ENCODE results near the gene ARHGEF7.

ARHGEF7 gene

DNA sequence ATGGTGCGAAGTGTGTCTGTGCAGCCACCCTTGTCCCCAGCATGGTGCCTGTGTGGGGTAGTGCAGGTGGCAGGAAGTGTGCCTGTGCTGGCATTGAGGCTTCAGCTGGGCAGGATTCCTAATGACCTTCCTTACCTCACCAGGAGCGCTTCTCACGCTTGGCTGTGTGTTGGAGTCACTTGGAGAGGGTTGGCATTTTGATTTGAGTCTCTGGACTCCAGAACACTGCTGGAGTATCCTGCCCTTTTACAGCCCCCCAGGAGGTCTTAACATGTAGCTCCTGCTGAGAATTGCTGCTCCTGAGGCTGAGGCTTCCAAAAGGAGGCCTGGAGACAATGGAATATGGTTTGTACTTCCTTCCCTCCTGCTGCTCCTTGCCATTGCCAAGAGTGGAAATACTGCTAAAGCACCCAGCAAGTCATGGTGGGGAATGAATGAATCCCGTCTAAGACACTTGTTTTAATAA is 87.1 kb downstream of the ARHGEF7 start:
- no peak for DNase-seq

DNA sequence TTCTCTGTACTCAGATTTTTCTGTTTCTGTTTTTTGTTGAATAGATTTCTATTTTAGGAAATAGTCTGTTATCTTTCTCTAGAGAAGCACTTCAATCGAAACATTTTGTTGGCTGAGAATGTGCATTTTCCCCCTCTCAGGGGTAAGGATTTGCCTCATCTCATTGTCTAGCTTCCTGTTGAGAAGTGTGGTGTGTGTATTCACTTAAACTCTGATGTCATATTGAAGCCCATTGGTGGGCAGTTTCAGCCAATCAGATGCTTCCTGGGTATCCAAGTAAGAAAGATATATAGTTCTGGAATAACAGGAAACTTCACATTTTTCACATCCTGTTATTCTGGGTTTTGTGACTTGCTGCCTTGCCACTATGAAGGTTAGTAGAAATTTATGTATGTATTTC is 87.6 kb downstream of the ARHGEF7 start:
- DNase-seq, result no peak

DNA sequence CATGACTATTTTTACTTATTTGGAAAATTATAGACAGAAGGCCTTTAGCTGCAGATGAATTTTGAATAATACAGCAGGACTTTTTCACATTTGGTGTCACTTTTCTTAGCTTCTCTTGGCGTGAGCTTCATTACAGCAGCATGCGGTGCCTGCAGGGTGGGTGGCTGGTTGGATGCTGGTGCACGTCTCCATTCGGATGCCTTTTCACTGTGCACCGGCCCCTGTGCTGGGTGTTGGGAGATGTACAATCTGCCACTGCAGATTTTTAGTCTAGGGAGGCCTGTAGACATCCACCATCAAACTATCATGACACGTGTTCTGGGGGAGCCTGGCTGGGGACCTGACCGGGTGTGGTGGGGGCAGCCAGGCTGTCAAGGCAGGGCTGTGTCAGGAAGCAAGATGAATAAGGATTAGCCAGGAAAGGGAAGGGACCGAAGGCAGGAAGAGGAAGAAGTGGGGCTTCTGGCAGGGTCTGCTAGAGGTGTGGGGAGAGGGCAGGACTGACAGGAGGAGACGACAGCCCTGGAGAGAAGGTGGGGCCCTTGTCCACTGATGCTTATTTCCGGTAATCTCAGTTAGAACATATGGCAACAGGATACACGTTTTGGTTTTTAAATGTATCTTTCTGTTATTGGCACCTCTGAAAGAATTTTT is 88.8 kb downstream of the ARHGEF7 start:
- no peak for DNase-seq

DNA sequence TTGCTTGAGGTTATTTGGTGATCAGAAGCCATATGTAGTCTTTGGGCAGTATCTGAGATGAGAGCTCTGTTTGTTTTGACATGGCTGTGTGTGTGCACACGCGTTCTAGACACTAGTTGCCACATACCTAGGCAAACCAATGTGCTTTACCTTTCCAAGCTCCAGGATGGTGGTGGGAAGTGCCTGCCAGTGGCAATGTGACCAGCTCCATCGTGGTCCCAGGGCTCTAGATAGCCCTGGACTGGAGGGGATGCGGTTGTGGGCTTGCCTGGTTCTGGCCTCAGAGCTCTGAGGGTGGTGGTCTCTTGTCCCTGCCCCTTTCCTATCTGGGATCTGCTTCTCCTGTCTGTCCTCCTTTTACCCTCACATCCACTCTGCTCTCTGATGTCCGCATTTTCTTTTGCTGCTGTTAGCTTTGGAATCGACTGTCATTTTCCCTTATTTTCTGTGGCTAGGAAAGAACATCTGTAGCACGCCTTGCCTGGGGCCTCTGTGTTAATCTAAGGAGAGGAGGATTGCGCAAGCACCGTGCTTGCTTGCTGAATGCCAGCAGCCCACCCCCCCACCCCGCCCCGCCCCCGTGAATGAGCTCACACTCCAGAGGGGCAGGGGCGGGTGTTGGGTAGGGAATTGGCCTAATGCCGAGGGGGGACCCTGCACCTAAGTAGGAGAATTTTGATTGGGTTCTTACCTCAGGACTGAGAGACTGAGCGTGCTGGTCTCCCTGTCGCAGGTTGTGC is 89.5 kb downstream of the ARHGEF7 start:
- DNase-seq, result no peak

DNA sequence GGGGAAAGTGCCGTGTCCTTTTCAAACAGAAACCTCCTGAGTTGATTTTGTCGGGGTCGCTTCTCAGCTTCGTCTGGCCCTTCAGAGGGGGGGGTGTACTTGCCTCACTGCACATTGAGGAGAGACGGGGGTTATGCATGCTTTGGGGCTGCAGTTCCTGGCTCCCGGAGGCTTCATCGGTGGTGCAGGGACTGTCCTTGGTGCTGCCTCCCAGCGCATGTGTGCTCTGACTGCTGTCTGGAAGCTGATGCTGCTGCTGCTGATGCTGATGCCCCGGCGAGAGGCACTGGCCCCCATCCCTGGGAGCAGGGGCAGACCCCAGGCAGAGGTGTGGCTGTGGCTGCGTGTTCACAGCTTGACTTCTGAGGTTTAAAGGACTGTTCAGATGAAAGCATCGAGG is 91.0 kb downstream of the ARHGEF7 start:
- no peak for DNase-seq

DNA sequence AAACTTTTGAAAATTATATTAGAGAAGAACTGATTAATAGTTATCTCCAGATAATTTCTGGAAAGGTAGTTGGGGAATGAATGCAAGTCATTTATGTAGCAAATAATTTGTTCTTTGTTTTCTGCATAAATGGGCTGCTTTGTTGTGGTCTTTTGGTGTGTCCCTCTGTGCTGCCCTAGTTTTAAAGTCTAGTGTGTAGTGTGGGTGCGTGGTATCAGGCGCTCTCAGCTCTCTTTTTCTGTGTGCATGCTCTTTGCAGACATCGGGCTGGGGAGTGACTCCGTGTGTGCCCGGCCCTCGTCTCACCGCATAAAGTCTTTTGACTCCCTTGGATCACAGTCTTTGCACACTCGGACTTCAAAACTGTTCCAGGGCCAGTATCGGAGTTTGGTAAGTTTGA is 94.5 kb downstream of the ARHGEF7 start:
- no peak for DNase-seq

DNA sequence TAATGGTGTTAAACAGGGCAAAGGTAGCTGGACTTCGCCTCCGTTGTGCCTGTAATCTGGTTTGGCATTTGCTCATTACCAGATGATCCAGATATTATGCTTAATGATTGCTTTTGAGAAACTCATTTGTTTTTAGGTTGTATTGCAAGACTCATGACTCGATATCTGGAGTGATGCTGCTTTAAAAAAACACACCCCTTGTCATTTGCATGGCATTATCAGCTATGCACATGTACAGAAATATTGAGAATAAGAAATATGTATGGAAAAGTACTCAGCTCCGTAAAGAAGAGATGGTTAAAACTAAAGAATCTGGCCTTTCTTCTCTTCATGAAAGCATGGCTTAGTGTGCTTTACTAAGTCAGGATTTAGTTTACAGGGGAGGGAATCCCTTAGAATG is 95.0 kb downstream of the ARHGEF7 start:
- no peak for DNase-seq

DNA sequence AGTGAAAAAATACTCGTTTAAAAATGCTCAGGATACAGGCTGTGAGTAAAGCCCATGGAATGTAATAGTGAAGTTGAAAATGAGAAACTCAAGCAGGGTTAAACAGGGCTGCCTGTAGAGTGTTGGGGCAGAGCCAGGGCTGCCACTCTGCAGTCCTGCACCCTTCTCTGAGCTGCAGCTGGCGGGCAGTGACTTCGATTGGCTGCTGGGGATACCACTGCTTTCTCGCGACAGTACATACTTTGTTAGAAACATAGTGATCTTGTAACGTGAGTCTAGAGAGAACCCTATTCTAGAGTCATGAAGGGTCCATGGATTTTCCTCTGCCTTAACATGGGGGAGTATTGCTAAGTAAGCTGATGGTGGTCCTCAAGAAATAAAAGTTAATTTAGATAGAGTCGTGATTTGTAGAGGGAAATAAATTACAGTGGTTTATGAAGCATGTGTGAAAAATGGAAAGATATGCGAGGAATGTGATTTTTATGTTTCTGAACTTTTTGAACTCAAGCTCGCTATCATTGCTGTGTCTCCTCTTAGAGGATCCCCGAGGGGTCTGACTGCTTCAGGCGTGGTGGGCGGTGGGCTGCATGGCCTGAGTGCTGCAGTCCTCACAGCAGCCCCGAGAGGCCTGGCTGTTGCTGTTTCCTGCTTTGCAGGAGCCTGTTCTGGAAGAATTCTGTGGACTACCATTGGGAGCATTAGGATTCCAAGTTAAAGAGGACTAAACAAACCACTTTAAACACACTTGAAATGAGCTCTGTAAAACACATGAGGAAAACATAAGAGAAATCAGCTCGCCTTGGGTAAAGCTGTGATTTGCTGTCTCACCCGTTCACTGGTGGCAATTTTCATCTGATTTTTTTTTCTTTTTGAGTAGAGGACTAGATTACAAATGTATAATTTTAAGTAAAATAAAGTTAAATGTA is 95.7 kb downstream of the ARHGEF7 start:
- no peak for DNase-seq

DNA sequence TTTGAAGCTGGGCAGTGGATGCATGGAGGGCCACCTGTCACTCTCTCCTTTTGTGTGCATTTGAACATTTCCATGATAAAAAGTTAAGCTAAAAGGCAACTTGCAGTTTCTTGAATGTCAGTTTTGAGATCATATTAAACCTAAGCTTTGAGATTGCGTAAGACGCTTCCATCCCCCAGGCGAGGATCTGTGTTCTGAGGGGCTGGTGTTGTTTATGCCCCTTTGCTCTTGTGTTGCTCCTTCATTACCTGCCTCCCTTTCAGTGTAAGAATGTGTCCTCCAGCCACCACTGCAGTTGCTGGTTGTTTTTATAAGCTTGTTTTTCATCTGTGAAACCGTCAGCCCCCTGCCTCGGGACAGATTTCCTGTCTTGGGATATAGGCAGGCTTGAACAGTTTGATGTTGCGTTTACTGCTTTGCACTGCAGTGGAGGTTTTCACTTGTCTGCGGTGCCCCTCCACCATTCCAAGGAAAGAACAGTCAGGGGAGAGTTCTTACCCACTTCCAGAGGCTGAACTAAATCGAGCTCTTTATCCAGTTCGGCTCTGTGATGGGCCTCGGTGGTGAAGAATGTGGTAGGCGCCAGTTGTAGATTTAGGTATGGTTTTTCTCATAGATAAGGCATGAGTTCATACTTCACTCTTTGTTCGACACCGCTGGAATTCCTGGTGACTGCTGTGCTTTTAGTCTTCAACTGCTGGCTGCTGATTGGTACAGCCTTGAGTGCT is 96.8 kb downstream of the ARHGEF7 start:
- no peak for DNase-seq

DNA sequence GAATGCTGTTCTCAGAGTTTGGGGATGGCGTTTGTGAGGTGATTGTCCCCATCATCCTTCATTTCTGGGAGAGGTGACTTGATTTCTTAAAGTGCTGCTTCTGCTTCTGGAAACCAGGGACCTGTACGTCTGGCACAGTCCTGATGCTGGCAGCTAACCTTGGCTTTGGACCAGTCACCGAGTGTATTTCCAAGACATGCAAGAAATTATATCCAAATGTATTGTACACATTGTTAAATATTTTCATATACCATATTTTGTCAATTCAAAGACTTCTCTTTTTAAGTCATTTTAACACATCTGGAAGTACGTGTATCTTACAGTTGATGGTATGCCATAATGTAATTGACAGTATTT is 97.4 kb downstream of the ARHGEF7 start:
- DNase-seq, result no peak

DNA sequence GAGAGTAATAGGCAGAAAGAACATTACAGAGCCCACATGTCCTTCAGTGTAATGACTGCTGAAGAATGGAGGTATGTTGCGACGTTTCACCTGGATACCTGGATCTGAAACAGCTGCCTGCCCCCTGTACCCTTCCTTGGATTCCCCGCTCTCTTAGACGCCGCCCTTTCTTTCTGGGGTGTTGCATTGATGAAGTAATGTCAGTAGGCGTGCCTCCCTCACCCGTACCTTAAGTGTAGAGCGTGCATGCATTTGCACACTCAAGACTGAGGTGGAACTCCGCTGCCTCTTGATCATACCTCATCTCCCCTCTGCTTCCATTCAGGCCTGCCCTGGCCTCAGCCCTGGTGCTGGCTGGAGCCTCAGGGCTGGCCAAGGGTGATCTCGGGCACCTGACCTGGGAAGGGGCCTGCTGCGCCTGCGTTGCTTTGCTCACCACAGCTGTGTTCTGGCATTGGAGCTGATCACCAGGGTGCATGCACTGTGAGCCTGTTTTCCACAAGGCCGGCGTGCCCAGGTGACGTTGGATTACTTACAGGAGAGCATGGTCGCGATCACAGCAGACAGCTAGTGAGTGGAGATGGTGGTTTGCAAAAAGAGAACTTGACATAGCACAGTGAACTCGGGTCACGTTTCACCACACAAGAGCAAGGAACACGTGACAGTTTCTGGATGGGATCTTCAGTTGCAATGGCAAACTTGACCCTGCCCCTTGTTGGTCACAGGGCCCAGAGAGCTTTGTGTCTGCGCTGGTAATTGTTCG is 99.0 kb downstream of the ARHGEF7 start:
- no peak for DNase-seq

DNA sequence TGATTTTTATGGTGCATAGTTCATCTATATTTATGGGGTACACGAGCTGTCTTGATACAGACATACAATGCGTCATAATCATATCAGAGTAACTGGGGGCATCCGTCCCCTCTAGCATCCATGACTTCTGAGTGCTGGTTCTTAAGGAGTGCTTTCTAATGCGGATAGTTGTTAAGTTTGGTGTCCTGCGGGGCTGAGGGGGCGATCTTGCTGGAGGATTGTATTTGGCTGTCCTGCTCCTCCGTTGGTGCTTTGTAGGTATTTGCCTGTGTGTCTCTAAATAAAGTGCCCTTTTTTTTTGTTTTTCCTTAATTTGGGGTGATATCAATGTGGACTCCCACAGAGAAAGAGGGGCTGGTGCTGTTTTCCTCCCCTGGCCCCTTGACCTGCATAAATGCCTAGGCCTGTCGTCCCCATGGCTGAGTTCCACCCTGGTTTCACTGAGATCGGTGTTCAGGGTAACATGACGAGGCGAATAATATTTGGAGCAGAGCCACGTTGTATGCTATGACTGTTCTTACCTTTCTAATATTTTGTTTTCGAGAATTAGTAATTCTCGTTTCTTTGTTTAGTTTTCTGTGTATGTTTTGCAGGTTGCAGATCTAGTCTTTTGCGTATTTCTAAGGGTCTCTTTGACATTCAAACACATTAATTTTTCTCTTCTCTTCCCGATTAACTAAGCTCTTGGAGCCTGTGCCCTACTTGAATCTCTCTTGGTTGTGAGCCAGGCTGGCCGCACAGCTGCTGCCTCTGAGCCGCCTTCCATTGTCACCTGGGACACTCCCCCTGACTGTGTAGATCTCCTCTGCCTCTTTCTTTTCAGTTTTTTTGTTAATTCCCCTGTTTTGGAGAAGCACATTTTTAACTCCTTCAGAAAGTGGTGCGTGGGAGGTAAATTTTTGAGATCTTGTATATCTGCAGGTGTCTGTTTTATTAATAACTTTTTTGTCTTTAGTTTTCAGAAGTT is 100.3 kb downstream of the ARHGEF7 start:
- DNase-seq, result no peak

DNA sequence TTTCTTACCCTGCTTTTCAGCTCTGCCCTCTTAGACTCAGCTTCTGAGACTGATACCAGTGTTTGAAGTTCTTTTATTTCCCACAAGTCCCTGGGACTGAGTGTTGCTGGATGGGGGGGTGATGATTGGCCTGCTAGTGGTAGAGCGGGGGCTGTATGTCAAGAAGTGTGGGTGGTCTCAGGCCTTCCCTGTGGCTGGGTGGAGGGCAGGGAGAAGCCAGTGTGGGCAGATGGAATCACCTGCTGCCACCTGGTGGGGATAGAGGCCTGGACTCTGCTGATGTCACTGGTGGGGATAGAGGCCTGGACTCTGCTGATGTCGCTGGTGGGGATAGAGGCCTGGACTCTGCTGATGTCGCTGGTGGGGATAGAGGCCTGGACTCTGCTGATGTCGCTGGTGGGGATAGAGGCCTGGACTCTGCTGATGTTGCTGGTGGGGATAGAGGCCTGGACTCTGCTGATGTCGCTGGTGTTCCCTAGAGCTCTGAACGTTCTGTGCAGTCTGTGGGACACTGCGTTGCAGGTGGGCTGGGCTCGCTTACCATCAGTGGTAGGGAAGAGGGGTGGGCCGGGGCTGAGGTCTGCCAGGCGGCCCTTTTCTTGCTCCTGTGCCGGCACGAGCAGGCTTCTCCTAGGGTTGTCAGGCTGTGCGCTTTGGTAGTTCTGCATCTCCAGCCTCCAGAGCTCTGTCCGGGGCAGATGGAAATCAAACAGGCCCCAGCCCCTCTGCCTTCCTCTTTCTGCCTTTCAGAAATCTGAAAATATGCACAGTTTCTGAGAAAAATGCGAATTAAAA is 101.3 kb downstream of the ARHGEF7 start:
- DNase-seq, result no peak

DNA sequence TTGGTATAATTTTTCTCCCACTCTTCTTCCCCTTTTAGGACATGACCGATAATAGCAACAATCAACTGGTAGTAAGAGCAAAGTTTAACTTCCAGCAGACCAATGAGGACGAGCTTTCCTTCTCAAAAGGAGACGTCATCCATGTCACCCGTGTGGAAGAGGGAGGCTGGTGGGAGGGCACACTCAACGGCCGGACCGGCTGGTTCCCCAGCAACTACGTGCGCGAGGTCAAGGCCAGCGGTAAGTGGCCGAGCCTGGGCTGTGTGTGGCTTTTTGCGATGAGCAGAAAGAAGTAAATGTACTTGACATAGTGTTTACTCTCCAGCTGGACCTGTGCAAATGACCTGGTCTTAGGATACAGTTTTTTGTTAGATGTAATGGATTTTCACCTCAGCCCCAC is 102.5 kb downstream of the ARHGEF7 start:
- DNase-seq, result no peak

DNA sequence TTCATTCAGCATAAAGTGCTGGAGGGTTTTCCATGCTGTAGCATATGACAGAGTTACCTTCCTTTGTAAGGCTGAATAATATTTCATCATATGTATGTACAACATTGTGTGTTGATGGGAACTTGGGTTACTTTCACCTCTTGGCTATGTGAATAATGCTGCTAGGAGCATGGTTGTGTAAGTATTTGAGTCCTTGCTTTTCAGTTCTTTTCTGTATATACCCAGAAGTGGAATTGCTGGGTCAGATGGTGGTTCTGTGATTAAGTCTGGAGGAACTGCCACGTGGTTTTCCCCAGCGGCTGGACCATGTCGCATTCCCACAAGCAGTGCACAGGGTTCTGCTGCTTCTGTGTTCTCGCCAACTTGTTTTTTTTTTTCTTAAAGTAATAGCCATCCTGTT is 104.2 kb downstream of the ARHGEF7 start:
- DNase-seq, result no peak

DNA sequence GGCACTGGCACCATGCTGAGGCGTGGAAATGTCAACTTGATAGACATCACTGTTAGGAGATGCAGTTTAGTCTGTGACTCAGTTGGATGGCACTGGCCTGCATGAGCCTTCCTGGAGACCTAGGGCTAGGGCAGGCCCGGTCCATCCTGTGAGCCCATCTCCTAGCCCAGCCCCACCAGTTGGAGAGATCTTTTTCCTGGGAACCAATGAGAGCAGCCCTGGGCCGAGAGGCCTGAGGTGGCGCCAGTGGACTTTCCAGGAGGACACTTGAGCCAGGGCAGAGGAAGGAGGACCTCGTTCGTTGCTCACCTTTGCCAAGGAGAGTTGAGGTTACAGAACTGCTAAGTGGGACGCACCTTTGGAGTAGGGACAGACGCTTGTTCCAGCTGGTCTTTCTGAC is 104.8 kb downstream of the ARHGEF7 start:
- no peak for DNase-seq

DNA sequence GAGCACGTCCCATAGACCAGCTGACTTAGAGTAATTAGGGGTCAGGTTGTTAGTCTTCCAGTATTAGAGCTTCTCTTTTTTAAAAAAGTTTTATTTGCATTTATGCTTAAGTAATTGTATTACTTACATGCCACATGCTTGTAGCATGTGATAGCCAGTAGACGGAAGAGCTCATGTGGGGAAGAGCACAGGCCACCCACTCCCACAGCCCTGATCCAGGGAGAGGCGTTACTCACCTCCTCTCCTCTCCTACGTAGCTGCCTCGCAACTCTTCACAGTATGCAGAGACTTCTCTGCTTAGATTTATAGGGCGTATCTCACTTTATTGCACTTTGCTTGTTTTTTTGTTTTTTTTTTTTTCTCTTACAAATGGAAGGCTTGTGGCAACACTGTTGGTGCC is 110.1 kb downstream of the ARHGEF7 start:
- DNase-seq, result no peak

DNA sequence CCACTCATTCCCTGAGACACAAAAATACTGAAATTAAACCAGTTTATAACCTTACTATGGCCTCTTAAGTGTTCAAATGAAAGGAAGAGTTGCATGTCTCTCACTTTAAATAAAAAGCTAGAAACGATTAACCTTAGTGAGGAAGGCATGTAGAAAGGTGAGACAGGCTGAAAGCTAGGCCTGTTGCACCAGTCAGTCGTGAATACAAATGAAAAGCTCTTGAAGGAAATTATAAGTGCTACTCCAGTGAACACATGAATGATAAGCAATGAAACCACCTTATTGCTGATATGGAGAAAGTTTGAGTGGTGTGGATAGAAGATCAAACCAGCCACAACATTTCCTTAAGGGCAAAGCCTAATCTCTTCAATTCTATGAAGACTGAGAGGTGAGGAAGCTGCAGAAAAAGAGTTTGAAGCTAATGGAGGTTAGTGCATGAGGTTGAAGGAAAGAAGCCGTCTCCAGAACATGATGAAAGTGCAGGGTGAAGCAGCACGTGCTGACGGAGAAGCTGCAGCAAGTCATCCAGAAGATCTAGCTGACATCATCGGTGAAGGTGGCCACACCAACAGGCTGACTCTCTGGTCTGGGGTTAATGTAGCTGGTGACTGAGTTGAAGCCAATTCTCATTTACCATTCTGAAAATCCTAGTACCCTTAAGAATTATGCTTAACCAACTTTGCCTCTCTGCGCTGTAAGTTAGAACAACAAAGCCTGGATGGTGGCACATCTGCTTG is 110.9 kb downstream of the ARHGEF7 start:
- DNase-seq, result no peak

DNA sequence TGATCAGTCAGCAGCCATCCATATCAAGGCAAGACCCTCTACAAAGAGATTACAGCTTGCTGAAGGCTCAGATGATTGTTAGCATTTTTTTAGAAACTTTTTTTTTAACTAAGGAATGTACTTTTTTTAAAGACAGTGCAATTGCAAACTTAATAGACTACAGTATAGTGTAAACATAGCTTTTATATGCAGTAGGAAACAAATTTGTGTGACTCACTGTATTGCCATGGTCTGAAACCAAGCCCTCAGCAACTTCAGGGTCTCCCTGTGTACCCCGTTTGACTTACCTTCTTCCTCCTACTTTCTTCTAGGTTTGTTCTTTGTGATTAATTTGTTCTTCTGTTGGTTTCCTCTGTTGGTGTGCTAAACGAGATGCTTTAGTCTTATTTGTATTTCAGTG is 112.3 kb downstream of the ARHGEF7 start:
- DNase-seq, result no peak

Measured in DMS 273 treated with DMSO at 0.1 percent for 48 hours (cell line).